Sigmoid colon (tissue), 4 donors: ENCODE results near the gene PDIA6.

Experiments
- CTCF ChIP-seq, 4 experiments: fragments of 450-650 bp in 3 of 4; fragments of 200-600 bp in 1 of 4; IDR thresholded peaks; one replicate each; pipeline ENCODE4 v1.5.1; 2016 to 2019; ENCODE audit warnings: antibody characterized with exemption in 4 of 4, mild to moderate bottlenecking in 3 of 4, moderate library complexity in 2 of 4
- EP300 ChIP-seq, 4 donors: sonication (generic); formaldehyde crosslinking; IDR thresholded peaks; one replicate each; pipeline ENCODE4 v1.6.1; 2017; ENCODE audit warnings: antibody characterized with exemption in 4 of 4
- POLR2A ChIP-seq, 2 donors: fragments of 450-650 bp; IDR thresholded peaks; one replicate each; pipeline ENCODE4 v1.6.1; 2016; ENCODE audit warnings: antibody characterized with exemption in 2 of 2, mild to moderate bottlenecking in 2 of 2, moderate library complexity in 2 of 2
- POLR2AphosphoS5 ChIP-seq, 4 donors: sonication (generic); formaldehyde crosslinking; IDR thresholded peaks; one replicate each; pipeline ENCODE4 v1.6.1; 2017; ENCODE audit warnings: antibody characterized with exemption in 4 of 4

GRCh38 chr2:10828346-10828745 is 15.8 kb upstream of the PDIA6 start:
- TF ChIP-seq CTCF (IDR thresholded peaks at IDR 0.05): no peak
- TF ChIP-seq EP300 (IDR thresholded peaks at IDR 0.05): no peak
- no peak for TF ChIP-seq POLR2AphosphoS5 (IDR thresholded peaks at IDR 0.05)
- TF ChIP-seq POLR2A (IDR thresholded peaks at IDR 0.05): no peak
